Astrocyte of the cerebellum (primary cell): Measurements from ENCODE around the gene SENP1.
"Not testable (repeated sequence)": the region's sequence is repeated elsewhere in the genome, so short reads cannot be mapped to it uniquely, and the experiment has no call there.

ENCODE experiments used
- DNase-seq: peaks from one replicate; pipeline ENCODE4 v3.0.0-alpha.2; 2011; ENCODE audit warnings: low read depth
- H3K4me3 ChIP-seq: 2 replicates; pipeline ENCODE4 v1.5.1; 2011; ENCODE audit warnings: mild to moderate bottlenecking, low read depth, low read length, moderate library complexity
- CTCF ChIP-seq: IDR thresholded peaks from 2 replicates; pipeline ENCODE4 v1.5.1; 2012; ENCODE audit warnings: low read length, low read depth, moderate library complexity, mild to moderate bottlenecking; ENCODE audit errors: missing control alignments
- in situ Hi-C: cut with HindIII; loops from 2 replicates; pipeline ENCODE4 v1.10.0; 2017; ENCODE audit warnings: low sequenced_read_pairs

Gene SENP1

GRCh38 chr12:48115957-48116356, 10.1 kb upstream of the SENP1 start:
- H3K4me3 ChIP-seq = no peak overlapping the region
- no peak for DNase-seq
- no peak for TF ChIP-seq CTCF
- in situ Hi-C loops = no loop called here

- in situ Hi-C loops, DNase-seq: not testable (repeated sequence)
Measured at GRCh38 chr12:48111312-48111693, 5.4 kb upstream of the SENP1 start.

GRCh38 chr12:48110691-48111311, 4.9 kb upstream of the SENP1 start:
- DNase-seq = no peak
- H3K4me3 ChIP-seq = no peak overlapping the region
- no peak for TF ChIP-seq CTCF
- in situ Hi-C loops = no loop called here

More at GRCh38 chr12:48111312-48111693, 5.4 kb upstream of the SENP1 start:
- not testable (repeated sequence) for H3K4me3 ChIP-seq

- no peak for DNase-seq
- TF ChIP-seq CTCF = no peak
- H3K4me3 ChIP-seq = no peak overlapping the region
- in situ Hi-C loops = no loop called here
Measured at GRCh38 chr12:48109424-48109823, 3.5 kb upstream of the SENP1 start.

- in situ Hi-C loops = no loop called here
- no peak for DNase-seq
- no peak for TF ChIP-seq CTCF
- peak overlapping the region; percentile 77 for H3K4me3 ChIP-seq
Measured at GRCh38 chr12:48106681-48107613, 1.1 kb upstream of the SENP1 start.

DNA sequence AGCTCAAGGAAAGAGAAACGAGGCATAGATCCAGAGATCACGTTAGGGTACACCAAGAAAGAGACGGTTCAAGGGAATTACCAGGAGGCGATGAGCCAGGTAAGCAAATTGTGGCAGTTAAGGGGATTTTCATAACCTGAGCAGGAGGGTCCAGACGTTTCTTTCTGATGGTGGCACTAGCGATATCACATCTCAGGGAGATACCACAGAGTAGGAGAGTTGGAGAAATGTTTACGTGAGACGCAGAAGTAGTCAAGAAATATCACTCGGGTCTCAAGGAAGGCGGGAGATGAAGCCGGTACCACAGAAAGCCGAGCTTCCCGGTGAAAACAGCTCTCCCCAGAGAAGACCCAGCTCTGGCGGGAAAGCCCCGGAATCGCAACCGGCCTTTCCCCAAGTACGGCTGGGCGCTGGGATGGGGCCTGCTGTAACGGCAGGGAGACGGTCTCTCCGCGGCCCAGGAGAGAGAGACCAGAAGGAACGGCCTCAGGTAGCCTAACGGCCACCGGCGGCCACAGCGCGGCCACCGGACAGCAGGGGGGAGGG, 485 bp downstream of the SENP1 start:
- H3K4me3 ChIP-seq = peak overlapping the region; percentile 77
- DNase-seq = no peak
- in situ Hi-C loops = no loop called here
- TF ChIP-seq CTCF = no peak

GRCh38 chr12:48104531-48104930, 1.3 kb downstream of the SENP1 start:
- in situ Hi-C loops = no loop called here
- peak overlapping the region; percentile 77 for H3K4me3 ChIP-seq
- no peak for TF ChIP-seq CTCF
- no peak for DNase-seq
